Measurements from ENCODE around the gene CCT5. TPM values are rescaled to one million over a fixed set of nuclear protein-coding genes. Genes with fewer than 3 reads are reported as not detected.
"Not testable (repeated sequence)": the region's sequence is repeated elsewhere in the genome, so short reads cannot be mapped to it uniquely, and the experiment has no call there.

Gene CCT5
- total RNA-seq, 3 donors from 2014 or later, result 120 to 155 (median 122) TPM

DNA sequence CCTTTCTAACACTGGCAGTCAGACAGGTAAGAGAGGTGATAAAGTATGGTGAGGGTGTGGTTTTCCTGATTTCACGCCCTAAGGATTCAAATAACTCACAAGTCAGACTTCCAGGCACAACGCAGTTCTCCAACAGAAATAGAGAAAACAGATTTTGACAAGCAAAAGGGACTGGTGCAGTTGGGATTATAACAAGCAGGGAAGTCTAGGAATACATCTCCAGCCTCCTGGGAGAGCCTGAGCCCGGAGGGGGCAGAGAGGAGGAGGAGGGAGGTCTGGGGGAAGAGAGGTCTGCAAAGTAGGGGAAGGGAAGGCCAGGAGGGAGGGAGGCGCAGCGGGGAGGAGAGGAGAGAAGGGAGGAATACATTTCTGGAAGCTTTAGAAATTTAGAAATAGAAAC lies 56.0 kb downstream of the CCT5 start:
- peak; percentile 55 for ATAC-seq
- H3K36me3 ChIP-seq (ENCODE audit: low read depth), result no peaks in the 10 kb centered on the region
- H3K4me1 ChIP-seq (ENCODE audit: low read depth), result peaks cover 30% of the 10 kb centered on the region
- H3K9me3 ChIP-seq, result no peaks in the 10 kb centered on the region
- intact Hi-C loops (cut with DNase I, micrococcal nuclease), result no loop called here
- peak in 1 of 3 donors; percentile 56 for DNase-seq
- no peak for TF ChIP-seq CTCF (IDR thresholded peaks at IDR 0.05)
- no peak overlapping the region for H3K4me3 ChIP-seq

- Histone ChIP-seq H3K36me3 (ENCODE audit: low read depth) (no peaks in the 10 kb centered on the region), H3K9me3 (no peaks in the 10 kb centered on the region), H3K4me3 (peak overlapping the region; percentile 30), H3K4me1 (ENCODE audit: low read depth) (peaks cover 30% of the 10 kb centered on the region)
- ATAC-seq, result no peak
- TF ChIP-seq CTCF (IDR thresholded peaks at IDR 0.05), result no peak
- no peak for DNase-seq
- intact Hi-C loops (cut with DNase I, micrococcal nuclease), result no loop called here
Observed at GRCh38 chr5:10306806-10307205, 56.7 kb downstream of the CCT5 start.

- DNase-seq (peak; percentile 74 to 85 (median 75)), ATAC-seq (peak; percentile 75)
- H3K4me3 ChIP-seq, result peak within 1 kb of the TSS; percentile 30
- intact Hi-C loops (cut with DNase I, micrococcal nuclease), result no loop called here
- H3K36me3 ChIP-seq (ENCODE audit: low read depth), result no peaks in the 10 kb centered on the region
- no peak for TF ChIP-seq CTCF (IDR thresholded peaks at IDR 0.05)
- peaks cover 30% of the 10 kb centered on the region for H3K4me1 ChIP-seq (ENCODE audit: low read depth)
- no peaks in the 10 kb centered on the region for H3K9me3 ChIP-seq
Observed at GRCh38 chr5:10307206-10308148, 57.4 kb downstream of the CCT5 start, which contains the start of gene CMBL. CMBL (minus strand) TSS chr5:10307902; CDS start chr5:10290762, 17,140 bp downstream.

- no peaks in the 10 kb centered on the region for H3K36me3 ChIP-seq (ENCODE audit: low read depth)
- ATAC-seq (no peak), DNase-seq (no peak)
- H3K9me3 ChIP-seq, result no peaks in the 10 kb centered on the region
- no peak overlapping the region for H3K4me3 ChIP-seq
- H3K4me1 ChIP-seq (ENCODE audit: low read depth), result peaks cover 22% of the 10 kb centered on the region
- intact Hi-C loops (cut with DNase I, micrococcal nuclease), result no loop called here
- TF ChIP-seq CTCF (IDR thresholded peaks at IDR 0.05), result no peak
Observed at GRCh38 chr5:10308844-10309243, 58.8 kb downstream of the CCT5 start.

DNA sequence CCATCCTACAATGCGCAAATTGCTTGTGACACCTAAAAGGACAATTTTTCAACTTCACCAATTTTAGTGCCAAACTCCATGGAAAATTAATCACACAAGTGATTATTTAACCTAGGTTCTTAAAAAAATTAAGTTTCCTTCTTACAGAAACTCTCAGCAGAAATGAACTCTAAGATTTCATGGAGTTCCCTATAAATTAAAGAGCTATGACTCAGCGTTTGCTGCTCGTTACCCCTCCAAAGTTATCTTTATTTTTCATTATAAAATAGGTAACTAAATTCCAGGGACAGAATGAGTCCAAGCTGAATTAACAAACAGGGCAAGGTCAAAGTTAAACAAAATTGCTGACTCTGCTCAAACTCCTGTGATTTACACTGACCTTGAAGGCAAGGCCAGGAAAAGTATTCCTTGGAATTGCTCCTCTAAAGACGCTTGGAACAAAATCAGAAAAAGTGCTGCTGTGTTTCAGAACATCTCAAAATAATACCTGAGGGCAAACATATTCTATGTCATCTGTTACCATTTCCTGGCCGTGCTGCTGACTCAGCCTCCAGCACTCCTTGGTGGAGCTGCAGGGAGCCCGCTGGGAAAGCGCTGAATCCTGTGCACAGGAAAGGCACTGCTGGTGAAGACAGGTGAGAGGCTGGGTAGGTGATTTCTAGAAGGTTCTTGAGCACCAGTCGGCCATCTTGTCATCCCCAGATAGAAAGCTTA lies 60.1 kb downstream of the CCT5 start:
- DNase-seq (peak in 2 of 3 donors; percentile 49 to 61), ATAC-seq (peak; percentile 43)
- H3K4me1 ChIP-seq (ENCODE audit: low read depth), result peaks cover 10% of the 10 kb centered on the region
- H3K4me3 ChIP-seq, result no peak overlapping the region
- no peaks in the 10 kb centered on the region for H3K9me3 ChIP-seq
- H3K36me3 ChIP-seq (ENCODE audit: low read depth), result no peaks in the 10 kb centered on the region
- TF ChIP-seq CTCF (IDR thresholded peaks at IDR 0.05), result no peak
- intact Hi-C loops (cut with DNase I, micrococcal nuclease), result no loop called here

DNA sequence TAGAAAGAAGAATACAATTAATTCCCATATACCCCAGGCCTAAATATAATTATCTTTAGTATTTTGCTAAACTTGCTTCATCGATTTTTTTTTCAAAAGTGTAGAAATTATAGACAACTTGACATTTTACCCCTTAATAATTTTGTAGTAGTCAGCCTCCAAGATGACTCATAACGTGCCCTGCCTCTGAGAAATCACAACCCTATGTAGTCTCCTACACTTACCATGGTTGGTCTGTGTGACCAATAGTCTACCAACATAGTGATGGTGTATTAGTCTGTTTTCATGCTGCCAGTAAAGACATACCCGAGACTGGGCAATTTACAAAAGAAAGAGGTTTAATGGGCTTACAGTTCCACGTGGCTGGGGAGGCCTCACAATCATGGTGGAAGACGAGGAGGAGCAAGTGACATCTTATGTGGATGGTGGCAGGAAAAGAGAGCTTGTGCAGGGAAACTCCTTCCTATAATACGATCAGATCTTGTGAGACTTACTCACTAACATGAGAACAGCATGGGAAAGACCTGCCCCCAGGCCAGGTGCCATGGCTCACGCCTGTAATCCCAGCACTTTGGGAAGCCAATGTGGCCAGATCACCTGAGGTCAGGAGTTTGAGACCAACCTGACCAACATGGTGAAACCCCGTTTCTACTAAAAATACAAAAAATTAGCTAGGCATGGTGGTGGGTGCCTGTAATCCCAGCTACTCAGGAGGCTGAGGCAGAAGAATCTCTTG lies 60.9 kb downstream of the CCT5 start:
- DNase-seq; H3K9me3 ChIP-seq; H3K36me3 ChIP-seq (ENCODE audit: low read depth); intact Hi-C loops (cut with DNase I, micrococcal nuclease); H3K4me3 ChIP-seq; ATAC-seq; H3K4me1 ChIP-seq (ENCODE audit: low read depth): not testable (repeated sequence)

Data from mucosa of descending colon (tissue), 3 donors.